HG02885 (cell line): Measurements from ENCODE around the gene EID3.
"Not testable (repeated sequence)": the region's sequence is repeated elsewhere in the genome, so short reads cannot be mapped to it uniquely, and the experiment has no call there.

Experiments
- ATAC-seq: cut with Tn5 transposase; IDR thresholded peaks from one replicate; pipeline ENCODE4 v1.9.1; 2021; ENCODE audit warnings: mild to moderate bottlenecking; ENCODE audit not compliant: unreplicated experiment, poor library complexity

Gene EID3

DNA sequence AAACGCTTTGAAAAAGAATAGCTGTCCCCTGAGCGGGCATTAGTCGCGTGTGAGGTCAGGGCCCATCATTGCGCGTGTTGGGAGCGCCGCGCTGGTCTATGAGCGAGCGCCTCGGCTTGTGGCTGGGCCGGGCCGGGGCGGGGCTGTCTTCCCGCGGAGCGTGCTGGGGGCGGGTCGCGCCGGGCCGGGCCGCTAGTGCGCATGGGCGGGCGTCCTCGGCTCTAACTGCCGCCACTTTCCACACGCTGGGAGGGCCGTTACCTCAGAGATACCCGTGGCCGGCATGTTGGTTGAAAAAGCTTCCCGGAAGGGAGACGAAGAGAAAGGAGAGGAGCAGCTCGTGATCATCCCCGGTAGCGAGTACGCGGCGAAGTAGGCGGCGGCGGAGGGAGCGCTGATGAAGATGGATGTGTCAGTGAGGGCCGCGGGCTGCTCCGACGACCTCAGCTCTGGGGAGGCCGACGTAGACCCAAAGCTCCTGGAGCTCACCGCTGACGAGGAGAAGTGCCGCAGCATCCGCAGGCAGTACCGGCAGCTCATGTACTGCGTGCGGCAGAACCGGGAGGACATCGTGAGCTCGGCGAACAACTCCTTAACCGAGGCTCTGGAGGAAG is at the start of gene EID3:
EID3 (plus strand) TSS at position 202 of the 614 bp plus-strand sequence; CDS start at position 398, 196 bp downstream.
- ATAC-seq, result peak; percentile 97

DNA sequence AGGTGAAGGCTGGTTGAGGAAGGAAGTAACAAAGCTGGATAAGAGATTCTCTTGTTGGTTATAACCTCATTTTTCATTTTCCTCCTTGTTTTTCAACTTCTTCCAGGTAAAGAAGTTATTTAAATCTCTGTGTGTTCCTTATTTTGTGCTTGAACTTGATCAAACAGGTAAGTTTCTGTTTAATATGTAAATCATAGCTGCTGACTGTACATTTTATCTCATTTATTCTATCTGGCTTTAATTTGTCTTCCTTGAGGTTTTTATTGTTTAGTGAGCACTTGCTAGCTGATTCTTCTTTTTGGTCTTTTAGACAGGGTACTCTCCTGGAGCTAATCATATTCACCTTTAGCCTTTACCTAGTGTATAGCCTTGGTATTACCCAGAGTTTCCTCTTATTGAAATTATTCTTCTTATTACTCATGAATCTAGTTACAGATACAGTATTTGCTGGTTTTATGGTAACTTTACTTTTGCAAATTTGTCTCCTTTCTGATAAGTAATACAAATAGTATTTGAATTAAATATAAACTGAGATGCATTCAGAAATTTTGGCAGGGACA is 45.5 kb upstream of the EID3 start:
- ATAC-seq, result no peak

DNA sequence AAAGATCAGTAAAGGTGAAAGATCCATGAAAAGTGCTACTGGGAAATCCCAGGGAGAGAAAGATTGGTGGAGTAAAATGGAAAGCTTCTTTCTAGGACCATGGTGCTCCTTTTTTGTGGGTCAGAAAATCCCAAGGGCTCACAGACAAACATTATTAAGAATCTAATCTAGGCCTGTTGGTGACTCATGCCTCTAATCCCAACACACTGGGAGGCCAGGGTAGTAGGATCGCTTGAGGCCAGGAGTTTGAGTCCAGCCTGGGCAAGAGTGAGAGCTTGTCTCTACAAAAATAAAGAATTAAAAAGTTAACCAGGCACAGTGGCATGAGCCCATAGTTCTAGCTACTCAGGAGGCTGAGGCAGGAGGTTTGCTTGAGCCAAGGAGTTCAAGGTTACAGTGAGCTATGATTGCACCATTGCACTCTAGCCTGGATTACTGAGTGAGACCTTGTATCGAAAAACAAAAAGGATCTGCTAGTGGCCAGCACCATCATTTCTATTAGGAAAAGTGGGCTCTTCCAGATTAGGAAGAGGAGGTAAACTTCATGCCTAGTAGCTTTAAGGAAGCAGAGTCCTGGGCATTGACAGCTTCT is 45.0 kb upstream of the EID3 start:
- ATAC-seq, result no peak

DNA sequence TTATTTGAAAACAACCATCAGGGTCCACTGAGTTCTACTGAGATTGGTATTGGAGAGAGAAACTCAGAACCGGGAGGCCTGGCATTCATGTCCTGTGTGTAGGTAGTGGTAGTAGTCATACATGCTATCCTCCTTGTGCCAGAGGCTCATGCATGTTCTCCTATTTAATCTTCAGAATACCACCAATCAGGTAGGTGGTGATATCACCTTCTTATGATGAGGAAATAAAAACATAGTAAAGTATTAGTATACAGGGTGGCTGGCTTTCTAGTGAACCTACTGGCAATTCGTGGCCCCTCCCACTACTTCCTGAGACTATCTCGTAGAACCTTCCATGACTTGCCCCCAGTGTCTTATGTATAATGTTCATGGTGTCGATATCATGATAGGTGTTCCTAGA is 40.5 kb upstream of the EID3 start:
- ATAC-seq, result no peak

DNA sequence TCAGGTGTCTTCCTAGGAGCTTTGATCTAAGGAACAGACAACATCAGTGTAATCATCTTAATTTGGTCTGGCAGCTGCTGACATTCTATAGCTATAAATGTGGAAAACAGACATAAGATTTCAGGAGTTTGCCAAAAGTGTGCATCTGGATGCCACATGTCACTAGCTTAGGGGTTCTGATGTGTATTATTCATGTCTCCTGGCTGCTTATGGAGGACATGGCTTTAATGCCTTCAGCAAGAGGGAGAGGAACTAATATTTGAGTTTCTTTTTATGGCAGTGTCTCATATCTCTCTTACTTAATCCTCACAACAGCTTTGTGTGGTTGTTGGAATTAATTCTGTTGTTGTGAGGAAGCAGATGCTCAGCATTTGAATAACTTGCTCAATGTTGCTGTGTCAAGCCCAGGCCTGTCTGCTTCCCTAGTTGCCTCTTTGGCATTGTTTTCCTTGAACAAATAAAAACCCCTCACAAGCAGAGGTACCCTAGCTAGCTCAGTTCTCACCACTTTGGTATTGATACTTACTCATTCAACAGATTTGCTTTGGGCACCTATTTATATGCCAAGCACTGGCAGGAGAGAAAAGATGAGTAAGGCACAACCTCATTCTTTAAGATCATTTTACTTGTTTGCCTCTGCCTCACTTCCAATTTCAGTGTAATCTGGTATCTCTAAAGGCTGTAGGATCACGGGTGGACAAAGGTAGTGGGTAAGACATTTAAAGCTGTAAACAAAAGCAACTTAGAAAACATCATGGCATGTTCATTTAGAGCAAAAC is 39.8 kb upstream of the EID3 start:
- no peak for ATAC-seq

DNA sequence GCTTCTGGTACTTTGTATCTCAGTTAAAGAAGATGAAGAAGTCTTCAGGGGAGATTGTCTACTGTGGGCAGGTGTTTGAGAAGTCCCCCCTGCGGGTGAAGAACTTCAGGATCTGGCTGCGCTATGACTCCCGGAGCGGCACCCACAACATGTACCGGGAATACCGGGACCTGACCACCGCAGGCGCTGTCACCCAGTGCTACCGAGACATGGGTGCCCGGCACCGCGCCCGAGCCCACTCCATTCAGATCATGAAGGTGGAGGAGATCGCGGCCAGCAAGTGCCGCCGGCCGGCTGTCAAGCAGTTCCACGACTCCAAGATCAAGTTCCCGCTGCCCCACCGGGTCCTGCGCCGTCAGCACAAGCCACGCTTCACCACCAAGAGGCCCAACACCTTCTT is 38.1 kb upstream of the EID3 start:
- not testable (repeated sequence) for ATAC-seq

DNA sequence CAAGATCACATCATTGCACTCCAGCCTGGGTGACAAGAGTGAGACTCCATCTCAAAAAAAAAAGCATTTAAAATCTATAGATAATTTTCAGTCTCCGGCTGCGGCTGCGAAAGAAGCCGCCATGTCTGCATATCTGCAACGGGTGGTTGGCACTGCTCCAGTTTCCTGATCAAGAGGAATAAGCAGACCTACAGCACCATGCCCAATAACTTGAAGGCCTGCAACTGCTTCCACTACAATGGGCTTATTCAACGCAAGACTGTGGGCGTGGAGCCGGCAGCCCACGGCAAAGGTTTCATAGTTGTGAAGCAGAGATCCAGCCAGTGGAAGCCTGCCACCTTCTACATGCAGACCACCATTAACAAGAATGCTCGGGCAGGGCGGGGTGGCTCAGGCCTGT is 30.6 kb upstream of the EID3 start:
- no peak for ATAC-seq

DNA sequence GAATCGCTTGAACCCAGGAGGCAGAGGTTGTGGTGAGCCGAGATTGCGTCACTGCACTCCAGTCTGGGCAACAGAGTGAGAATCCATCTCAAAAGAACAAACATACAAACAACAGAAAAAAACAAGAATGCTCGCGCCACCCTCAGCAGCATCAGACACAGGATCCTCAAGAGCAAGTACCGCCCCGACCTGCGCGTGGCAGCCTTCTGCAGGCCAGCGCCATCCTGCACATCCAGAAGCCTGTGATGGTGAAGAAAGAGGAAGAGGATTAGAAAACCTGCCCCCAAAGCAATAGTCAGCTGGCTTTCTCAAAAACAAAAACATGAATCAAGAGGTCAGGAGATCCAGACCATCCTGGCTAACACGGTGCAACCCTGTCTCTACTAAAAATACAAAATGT is 30.0 kb upstream of the EID3 start:
- no peak for ATAC-seq

DNA sequence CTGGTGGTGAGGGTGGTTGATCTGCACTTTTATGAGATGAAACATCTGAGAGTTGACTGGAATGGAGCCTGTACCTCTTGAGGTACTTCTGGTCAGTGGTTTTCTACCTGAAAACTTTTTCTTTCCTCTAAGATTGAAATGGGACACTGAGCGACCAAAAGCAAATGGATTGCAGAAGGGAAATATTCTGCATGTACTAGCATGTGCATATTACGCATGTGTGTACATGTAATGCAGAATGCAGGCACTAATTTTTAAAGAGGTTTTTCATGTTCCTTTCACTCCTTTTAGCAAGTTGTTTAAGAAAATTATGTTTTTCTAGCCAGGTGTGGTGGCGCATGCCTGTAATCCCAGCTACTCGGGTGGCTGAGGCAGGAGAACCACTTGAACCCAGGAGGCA is 28.7 kb upstream of the EID3 start:
- no peak for ATAC-seq

DNA sequence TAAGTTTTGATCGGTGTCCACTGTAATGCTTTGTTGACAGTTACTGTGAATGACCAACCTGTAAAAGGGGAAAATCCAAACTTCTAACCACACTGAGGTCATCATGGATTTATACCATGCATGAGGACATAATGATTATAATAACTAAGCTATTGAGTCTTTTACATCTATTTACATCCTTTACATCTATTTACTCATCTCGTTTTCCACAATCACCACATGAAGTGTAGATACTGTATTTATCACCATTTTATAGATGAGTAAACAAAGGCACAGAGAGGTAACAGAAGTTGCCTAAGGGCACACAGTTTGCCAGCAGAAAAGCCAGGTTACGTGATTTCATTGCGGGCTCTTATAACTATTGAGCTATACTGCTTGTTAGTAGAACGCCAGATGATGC is 27.9 kb upstream of the EID3 start:
- no peak for ATAC-seq

DNA sequence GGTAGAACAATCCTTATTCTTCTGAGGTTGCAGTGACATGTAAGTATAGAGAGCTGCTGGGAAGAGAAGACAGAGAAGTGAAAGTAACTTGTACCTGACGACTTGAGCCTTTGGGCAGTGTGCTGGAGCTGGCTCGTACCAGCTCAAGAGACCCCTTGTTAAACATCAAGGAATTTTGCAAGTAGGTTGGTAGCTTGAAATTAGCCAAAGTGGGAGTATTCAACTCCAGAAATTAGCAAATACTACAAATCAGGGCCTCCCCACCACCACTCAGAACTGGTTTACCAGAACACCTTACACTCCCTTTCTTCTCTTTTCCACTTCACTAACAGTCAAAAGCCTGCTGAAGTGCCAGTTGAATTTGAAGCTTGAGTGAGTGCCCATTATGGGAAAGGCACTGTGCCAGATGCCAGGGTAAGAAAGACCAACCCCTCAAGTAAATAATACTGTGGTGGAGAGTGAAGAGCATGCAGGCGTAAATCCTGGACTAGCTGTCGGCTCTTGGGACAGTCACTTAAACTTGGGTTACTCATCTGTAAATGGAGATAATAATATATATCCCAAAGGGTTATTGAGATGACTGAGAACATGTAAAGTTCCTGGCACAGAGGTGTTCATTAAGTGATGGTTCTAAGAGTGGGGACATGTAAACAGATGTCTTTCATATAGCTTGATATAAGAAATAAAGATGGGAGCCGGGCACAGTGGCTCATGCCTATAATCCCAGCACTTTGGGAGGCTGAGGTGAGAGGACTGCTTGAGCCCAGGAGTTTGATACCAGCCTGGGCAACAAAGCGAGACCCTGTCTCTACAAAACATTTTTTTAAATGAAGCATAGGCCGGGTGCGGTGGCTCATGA is 27.0 kb upstream of the EID3 start:
- ATAC-seq, result peak; percentile 69

DNA sequence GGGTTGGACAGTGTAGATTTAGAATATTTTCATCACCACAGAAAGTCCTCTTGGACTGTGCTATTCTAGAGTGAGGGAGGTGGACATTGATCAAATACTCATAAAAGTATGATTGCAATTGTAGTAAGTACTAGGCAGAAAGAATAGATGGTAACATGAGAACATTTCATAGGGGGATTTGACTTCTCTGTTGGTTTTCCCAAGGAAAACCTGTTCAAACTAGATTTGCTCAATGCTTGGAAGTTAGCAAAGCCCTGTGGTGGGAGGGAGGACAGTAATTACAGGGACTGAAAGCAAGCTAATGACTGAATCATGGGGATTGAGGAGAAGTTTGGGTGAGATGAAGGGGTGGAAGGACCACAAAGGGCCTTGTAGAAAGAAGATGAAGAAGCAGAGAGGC is 24.4 kb upstream of the EID3 start:
- ATAC-seq, result no peak

DNA sequence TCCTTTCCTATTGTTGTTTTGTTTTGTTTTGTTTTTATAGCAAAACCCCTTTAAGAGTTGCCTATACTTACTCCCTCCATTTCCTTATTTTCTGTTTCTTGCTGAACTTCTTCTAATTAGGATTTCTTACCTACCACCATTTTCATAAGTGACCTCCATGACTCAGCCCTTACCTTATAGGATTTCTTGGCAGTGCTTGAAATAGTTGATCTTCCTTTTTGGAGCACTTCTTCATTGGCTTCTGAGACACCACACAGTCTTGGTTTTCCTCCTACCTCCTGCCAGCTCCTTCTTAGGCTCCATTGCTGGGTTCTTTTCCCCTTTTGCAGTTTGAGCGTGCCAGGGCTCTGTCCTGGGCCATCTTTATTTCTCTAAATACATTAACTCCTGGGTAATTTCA is 23.4 kb upstream of the EID3 start:
- ATAC-seq, result no peak

DNA sequence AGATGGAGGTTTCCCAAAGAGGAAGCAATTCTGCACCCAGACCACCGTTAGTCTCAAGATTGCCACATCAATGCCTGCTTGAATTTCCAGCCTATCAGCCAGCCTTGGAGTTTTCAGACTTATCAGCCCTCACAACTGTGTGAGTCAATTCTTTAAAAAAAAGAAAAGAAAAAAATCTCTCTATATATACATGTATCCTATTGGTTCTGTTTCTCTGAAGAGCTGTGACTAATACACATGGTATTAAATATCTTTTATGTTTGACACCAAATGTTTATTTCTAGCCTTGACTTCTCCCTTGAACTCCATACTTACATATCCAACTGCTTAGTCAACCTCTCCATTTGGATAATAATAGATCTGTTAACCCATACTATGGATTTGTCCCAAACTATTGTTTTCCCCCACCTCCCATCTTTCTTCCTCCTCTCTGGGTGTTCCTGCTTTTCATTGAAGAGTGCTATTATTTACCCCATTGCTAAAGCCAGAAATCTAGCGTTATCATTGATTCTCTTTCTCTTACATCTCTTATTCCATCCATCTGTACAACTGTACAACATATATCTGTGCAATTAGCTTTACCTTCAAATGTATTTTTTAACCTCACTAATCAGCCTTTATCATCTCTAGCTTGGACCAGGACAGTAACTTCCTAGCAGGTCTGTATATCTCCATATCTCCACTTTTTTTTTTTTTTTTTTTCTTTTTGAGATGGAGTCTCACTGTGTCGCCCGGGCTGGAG is 22.7 kb upstream of the EID3 start:
- no peak for ATAC-seq

DNA sequence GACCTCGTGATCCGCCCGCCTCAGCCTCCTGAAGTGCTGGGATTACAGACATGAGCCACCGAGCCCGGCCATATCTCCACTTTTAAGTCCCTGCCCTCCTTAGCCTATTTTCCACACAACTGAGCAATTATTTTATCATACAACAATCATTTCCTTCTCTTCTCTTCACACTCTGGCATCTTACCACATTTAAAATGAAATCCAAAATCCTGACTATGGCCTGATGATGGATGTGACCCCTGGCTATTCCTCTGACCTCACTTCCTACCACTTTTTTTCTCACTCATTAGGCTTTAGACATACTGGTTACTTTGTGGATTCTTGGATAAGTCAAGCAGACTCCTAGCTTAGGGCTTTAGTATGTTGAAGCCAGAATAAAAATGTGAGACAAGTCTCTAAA is 21.9 kb upstream of the EID3 start:
- no peak for ATAC-seq

DNA sequence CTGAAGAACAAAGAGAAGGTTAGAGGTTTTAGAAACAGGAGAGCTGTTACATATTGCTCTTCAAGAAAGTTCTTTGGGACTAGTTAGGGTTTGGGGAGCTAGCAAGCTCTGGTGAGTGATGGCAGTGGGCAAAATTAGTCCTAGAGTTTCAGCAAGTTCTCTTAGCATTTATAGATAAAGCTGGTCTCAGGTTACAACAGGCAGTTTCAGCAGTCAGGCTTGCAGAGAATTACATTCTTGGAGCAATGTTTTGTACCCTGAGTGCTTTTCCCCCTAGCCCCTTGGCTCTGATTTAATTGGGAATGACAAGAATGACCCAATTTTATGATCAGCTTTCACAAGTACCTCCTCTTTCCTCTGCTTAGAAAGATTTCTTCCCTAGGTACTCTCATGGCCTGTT is 21.4 kb upstream of the EID3 start:
- no peak for ATAC-seq

DNA sequence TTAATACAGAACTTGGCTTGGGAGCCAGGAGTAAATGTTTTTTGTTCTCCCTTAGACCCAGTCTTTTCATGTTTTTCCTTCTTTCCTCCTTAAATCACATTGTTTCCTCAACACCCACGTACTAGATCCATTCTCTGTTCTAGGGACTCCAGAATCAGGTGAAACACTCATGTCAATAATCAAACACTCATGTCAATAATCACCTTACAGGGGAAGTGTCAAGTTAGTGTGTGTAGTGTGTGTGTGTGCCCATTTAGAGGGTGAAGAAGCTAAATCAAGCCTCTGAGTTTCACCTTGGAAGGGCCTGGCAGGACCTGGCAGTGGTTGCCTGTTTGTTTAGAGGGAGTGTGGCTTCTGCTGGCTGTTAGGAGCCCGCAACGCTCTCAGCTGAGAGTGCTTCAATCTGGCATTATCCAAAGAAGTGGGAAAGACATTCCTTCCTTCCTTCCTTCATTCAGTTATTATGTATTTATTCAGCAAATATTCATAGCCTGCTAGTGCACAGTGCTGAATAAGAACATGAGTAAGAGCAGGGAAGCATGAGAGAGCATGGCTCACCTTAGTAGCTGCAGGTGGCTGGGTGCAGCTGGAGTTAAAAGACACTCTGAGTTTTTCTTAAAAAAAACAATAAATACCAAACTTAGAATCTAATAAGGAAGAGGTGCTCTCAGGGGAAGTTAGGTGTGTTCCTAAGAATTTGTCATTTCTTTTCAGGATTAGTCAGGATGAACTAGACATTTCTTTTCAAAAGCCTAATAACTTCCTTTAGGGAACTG is 17.6 kb upstream of the EID3 start:
- ATAC-seq, result no peak

DNA sequence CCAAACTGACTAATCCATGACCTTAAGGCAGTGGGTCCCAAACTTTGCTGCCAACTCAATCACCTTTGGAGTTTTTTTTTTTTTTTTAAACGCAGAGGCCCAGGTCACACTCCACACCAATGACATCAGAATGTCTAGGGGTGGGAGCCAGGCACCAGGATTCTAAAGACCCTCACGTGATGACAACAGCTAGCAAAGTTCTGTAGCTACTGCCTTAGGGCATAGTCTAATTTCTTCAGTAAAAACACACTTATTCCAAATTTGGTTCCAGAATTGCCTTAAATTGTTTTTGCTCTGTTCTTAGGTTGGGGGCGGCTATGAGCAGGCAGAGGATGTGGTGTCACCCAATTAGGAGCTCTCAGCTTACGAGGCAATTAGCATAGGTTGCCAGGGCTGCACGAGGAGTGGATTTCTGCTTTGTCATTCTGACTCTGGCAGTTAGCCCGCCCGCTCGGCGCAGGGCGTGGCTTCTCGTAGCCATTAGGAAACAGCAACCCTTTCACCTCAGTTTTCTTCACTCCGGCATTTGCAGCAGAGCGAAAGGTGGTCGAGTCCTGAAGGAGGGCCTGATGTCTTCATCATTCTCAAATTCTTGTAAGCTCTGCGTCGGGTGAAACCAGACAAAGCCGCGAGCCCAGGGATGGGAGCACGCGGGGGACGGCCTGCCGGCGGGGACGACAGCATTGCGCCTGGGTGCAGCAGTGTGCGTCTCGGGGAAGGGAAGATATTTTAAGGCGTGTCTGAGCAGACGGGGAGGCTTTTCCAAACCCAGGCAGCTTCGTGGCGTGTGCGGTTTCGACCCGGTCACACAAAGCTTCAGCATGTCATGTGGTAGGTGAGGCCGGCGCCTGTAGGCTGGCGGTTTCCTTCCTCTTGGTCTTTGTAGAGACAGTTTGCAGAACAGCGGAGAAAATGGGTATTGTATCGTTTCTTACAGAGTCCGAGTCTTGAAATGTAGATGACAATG is 16.7 kb upstream of the EID3 start:
- peak; percentile 84 for ATAC-seq
